Measurements from ENCODE around the gene MYADML2.

The MYADML2 gene

GRCh38 chr17:81899514-81900166, 47.4 kb downstream of the MYADML2 start:
- no peak for DNase-seq (ENCODE audit: low read depth)

GRCh38 chr17:81898885-81899284, 48.1 kb downstream of the MYADML2 start:
- DNase-seq (ENCODE audit: low read depth) = no peak

GRCh38 chr17:81898029-81898866, 48.8 kb downstream of the MYADML2 start:
- no peak for DNase-seq (ENCODE audit: low read depth)

GRCh38 chr17:81895400-81895799, 51.6 kb downstream of the MYADML2 start:
- DNase-seq (ENCODE audit: low read depth) = no peak

GRCh38 chr17:81891303-81891552, 55.8 kb downstream of the MYADML2 start:
- DNase-seq (ENCODE audit: low read depth) = no peak

GRCh38 chr17:81890447-81891302, 56.4 kb downstream of the MYADML2 start:
- no peak for DNase-seq (ENCODE audit: low read depth)

Data from T-helper 22 cell (primary cell).